ENCODE results near the gene MRPS25. TPM values are rescaled to one million over a fixed set of nuclear protein-coding genes. Genes with fewer than 3 reads are reported as not detected.
"Not testable (repeated sequence)": the region's sequence is repeated elsewhere in the genome, so short reads cannot be mapped to it uniquely, and the experiment has no call there.

Gene MRPS25
- polyA plus RNA-seq, 1 experiment: 17.0 TPM

- no peak for DNase-seq (ENCODE audit: low read depth)
- POLR2A ChIA-PET: no interaction called here
- CTCF ChIA-PET: interaction anchor here (0.9 to 1.5 kb wide), 2 partner anchors 14 to 85 kb away, joined by 4 to 5 read pairs; no protein-coding TSS in a partner anchor
- Histone ChIP-seq H3K4me3 (ENCODE audit: low read depth, low read length) (no peak overlapping the region), H3K36me3 (ENCODE audit: control insufficient read depth, insufficient read depth, low read length) (peaks cover 7% of the 10 kb centered on the region), H3K27me3 (ENCODE audit: control insufficient read depth, insufficient read depth, low read length) (no peaks in the 10 kb centered on the region)
- TF ChIP-seq CTCF (IDR thresholded peaks at IDR 0.05; ENCODE audit: insufficient read depth, low read depth, low read length): no peak
These were observed 53.9 kb downstream of the MRPS25 start for GRCh38 chr3:15011174-15011573.

GRCh38 chr3:15010664-15011063 lies 54.5 kb downstream of the MRPS25 start:
- ChIA-PET POLR2A (interaction anchor here (0.6 kb wide), 1 partner anchor 38 kb away, joined by 3 read pairs; no protein-coding TSS in a partner anchor), CTCF (interaction anchor here (0.6 to 1.5 kb wide), 3 partner anchors 15 to 96 kb away, joined by 3 to 5 read pairs (median 4); no protein-coding TSS in a partner anchor)
- peaks cover 5% of the 10 kb centered on the region for H3K36me3 ChIP-seq (ENCODE audit: control insufficient read depth, insufficient read depth, low read length)
- H3K27me3 ChIP-seq (ENCODE audit: control insufficient read depth, insufficient read depth, low read length): no peaks in the 10 kb centered on the region
- H3K4me3 ChIP-seq (ENCODE audit: low read depth, low read length): no peak overlapping the region
- DNase-seq (ENCODE audit: low read depth): no peak
- TF ChIP-seq CTCF (IDR thresholded peaks at IDR 0.05; ENCODE audit: insufficient read depth, low read depth, low read length): no peak

- ChIA-PET POLR2A (no interaction called here), CTCF (no interaction called here)
- DNase-seq (ENCODE audit: low read depth): no peak
- no peaks in the 10 kb centered on the region for H3K27me3 ChIP-seq (ENCODE audit: control insufficient read depth, insufficient read depth, low read length)
- peaks cover 5% of the 10 kb centered on the region for H3K36me3 ChIP-seq (ENCODE audit: control insufficient read depth, insufficient read depth, low read length)
- TF ChIP-seq CTCF (IDR thresholded peaks at IDR 0.05; ENCODE audit: insufficient read depth, low read depth, low read length): no peak
- H3K4me3 ChIP-seq (ENCODE audit: low read depth, low read length): no peak overlapping the region
These were observed 55.9 kb downstream of the MRPS25 start for GRCh38 chr3:15009167-15009566.

- Histone ChIP-seq H3K27me3 (ENCODE audit: control insufficient read depth, insufficient read depth, low read length) (no peaks in the 10 kb centered on the region), H3K36me3 (ENCODE audit: control insufficient read depth, insufficient read depth, low read length) (no peaks in the 10 kb centered on the region; the same call in none of the 2 replicates), H3K4me3 (ENCODE audit: low read depth, low read length) (no peak overlapping the region)
- ChIA-PET CTCF (interaction anchor here (0.9 kb wide), 1 partner anchor 81 kb away, joined by 3 read pairs; no protein-coding TSS in a partner anchor), POLR2A (interaction anchor here (0.8 kb wide), 1 partner anchor 18 kb away, joined by 4 read pairs; no protein-coding TSS in a partner anchor)
- DNase-seq (ENCODE audit: low read depth): peak; percentile 69
- TF ChIP-seq CTCF (IDR thresholded peaks at IDR 0.05; ENCODE audit: insufficient read depth, low read depth, low read length): no peak
These were observed 57.4 kb downstream of the MRPS25 start for GRCh38 chr3:15007681-15008141.

- H3K27me3 ChIP-seq (ENCODE audit: control insufficient read depth, insufficient read depth, low read length); H3K4me3 ChIP-seq (ENCODE audit: low read depth, low read length); CTCF ChIA-PET; POLR2A ChIA-PET; DNase-seq (ENCODE audit: low read depth); H3K36me3 ChIP-seq (ENCODE audit: control insufficient read depth, insufficient read depth, low read length): not testable (repeated sequence)
These were observed 65.9 kb downstream of the MRPS25 start for GRCh38 chr3:14999182-14999581.

Other genes starting within 250 kb of the MRPS25 start
- gene FGD5, start 246.4 kb downstream of the MRPS25 start, polyA plus RNA-seq (2011; rRNA removed): not detected in 2 replicates
- 14.5 and 17.9 TPM in 2 replicates for gene NR2C2, start 117.7 kb downstream of the MRPS25 start, polyA plus RNA-seq (2011; rRNA removed)
- 10.8 and 11.6 TPM in 2 replicates for gene RBSN, start 33.8 kb upstream of the MRPS25 start, polyA plus RNA-seq (2011; rRNA removed)
- gene CAPN7, start 140.9 kb upstream of the MRPS25 start, polyA plus RNA-seq (2011; rRNA removed): 12.9 and 22.1 TPM in 2 replicates

All from BJ (cell line).